ENCODE data around the gene PLCD3. TPM values are rescaled to one million over a fixed set of nuclear protein-coding genes. Genes with fewer than 3 reads are reported as not detected.

The PLCD3 gene
- total and polyA plus RNA-seq, 2 of the 8 experiments (the other 6 are each of a cell fraction or from before 2014, with no cell fraction given): 26.5 to 48.1 TPM

GRCh38 chr17:45128989-45129388 is 3.3 kb downstream of the PLCD3 start:
- no peak overlapping the region for H3K4me2 ChIP-seq (ENCODE audit: insufficient read depth in 1 of 2, low read depth in 2 of 2, low read length in 2 of 2)
- ChIA-PET POLR2A (ENCODE audit: partially characterized antibody) (interaction anchor here (1.1 to 15.8 kb wide), 6 partner anchors 12 to 32 kb away, joined by 3 to 185 read pairs (median 5); partner anchors contain the start of genes HEXIM1 and HEXIM2), CTCF (ENCODE audit: partially characterized antibody) (interaction anchor here (1.2 to 11.7 kb wide), 6 partner anchors 9 to 68 kb away, joined by 3 to 156 read pairs (median 20); no protein-coding TSS in a partner anchor)

More at GRCh38 chr17:45128989-45129388, 3.3 kb downstream of the PLCD3 start:
- FAIRE-seq: no peak
- Histone ChIP-seq H3K9me3 (ENCODE audit: insufficient read depth in 2 of 2, low read depth in 1 of 2, low read length in 1 of 2) (no peaks in the 10 kb centered on the region), H3K36me3 (ENCODE audit: control insufficient read depth in 2 of 4, insufficient read depth in 4 of 4, low read length in 3 of 4) (no peaks in the 10 kb centered on the region), H4K8ac (ENCODE audit: extremely low read depth, insufficient read depth, low read length) (no peak overlapping the region), H3K23me2 (ENCODE audit: low read depth, low read length) (peaks cover 8% of the 10 kb centered on the region; the same call in 1 of the 2 replicates), H4K91ac (replicated peaks; ENCODE audit: insufficient read length, low read length) (no peak overlapping the region), H3K18ac (ENCODE audit: extremely low read depth, low read length) (no peak overlapping the region), H2AK5ac (ENCODE audit: low read depth, low read length) (no peak overlapping the region), H4K20me1 (replicated peaks in 1 of 2; ENCODE audit: control insufficient read depth in 1 of 2, insufficient read depth in 2 of 2, low read length in 2 of 2) (peaks cover 5 to 13% of the 10 kb centered on the region in 2 experiments), H3K4ac (replicated peaks; ENCODE audit: insufficient read length, low read depth, low read length) (no peak overlapping the region), H3K23ac (ENCODE audit: insufficient read length) (no peak overlapping the region), H2BK120ac (replicated peaks; ENCODE audit: low read depth, low read length) (no peak overlapping the region), H3K4me3 (ENCODE audit: extremely low read depth in 1 of 4, insufficient read depth in 2 of 4, low read depth in 3 of 4, low read length in 4 of 4) (no peak overlapping the region), H3K14ac (ENCODE audit: insufficient read length) (no peak overlapping the region), H3K56ac (replicated peaks; ENCODE audit: insufficient read length, low read depth, low read length) (no peak overlapping the region), H2BK15ac (ENCODE audit: low read length) (no peak overlapping the region), H3K27ac (ENCODE audit: low read depth, low read length) (no peak overlapping the region), H2BK20ac (ENCODE audit: low read length) (no peak overlapping the region), H3K9ac (replicated peaks in 1 of 4; ENCODE audit: extremely low read depth in 1 of 4, low read depth in 3 of 4, low read length in 3 of 4) (no peak overlapping the region), H2AFZ (ENCODE audit: low read length) (no peak overlapping the region), H3K4me1 (replicated peaks in 1 of 4; ENCODE audit: control insufficient read depth in 3 of 4, insufficient read depth in 4 of 4, low read length in 3 of 4) (peaks cover 0 to 20% (median 10%) of the 10 kb centered on the region in 4 experiments; a peak in 5 of 7 replicates), H3K79me1 (ENCODE audit: low read depth, low read length) (no peaks in the 10 kb centered on the region), H3K27me3 (replicated peaks in 1 of 4; ENCODE audit: control insufficient read depth in 3 of 4, extremely low read depth in 1 of 4, insufficient read depth in 3 of 4, low read length in 3 of 4) (no peaks in the 10 kb centered on the region), H2BK5ac (ENCODE audit: low read depth, low read length) (no peak overlapping the region), H3K79me2 (ENCODE audit: control insufficient read depth in 1 of 2, insufficient read depth in 2 of 2, low read length in 2 of 2) (no peaks in the 10 kb centered on the region), H2BK12ac (ENCODE audit: low read depth, low read length) (no peak overlapping the region), H4K5ac (ENCODE audit: insufficient read length, low read depth, low read length) (no peak overlapping the region)
- WGBS, 2 experiments (ENCODE audit: extremely low coverage in 1 of 2, insufficient coverage in 1 of 2, insufficient read length in 1 of 2, insufficient replicate concordance in 2 of 2, low coverage in 1 of 2, low lambda C conversion rate in 2 of 2, missing lambda C conversion rate in 1 of 2): 98% methylated on average over 2 of the region's 2 CpGs; no CpG with 5 or more reads in 1 of the 2 experiments
- TF ChIP-seq BCL11A (IDR thresholded peaks at IDR 0.05; ENCODE audit: low read depth in 2 of 2, low read length in 2 of 2) (no peak), KDM1A (IDR thresholded peaks at IDR 0.05; ENCODE audit: borderline replicate concordance, low read length) (0 out of 2 replicates have a peak, but pooled peaks have one; percentile 15)
- DNase-seq (ENCODE audit: low read depth in 1 of 2, low spot score in 2 of 2): no peak
